OCI-LY1 (cell line): ENCODE results near the gene CD2.

Experiments used
- H2AFZ ChIP-seq: fragments of 200-600 bp; sonication (generic), shearing (Covaris generic); 2 replicates; pipeline ENCODE4 v1.6.0; 2014; ENCODE audit warnings: antibody characterized with exemption, mild to moderate bottlenecking, low read length
- H3F3A ChIP-seq: fragments of 200-600 bp; sonication (generic), shearing (Covaris generic); 2 replicates; pipeline ENCODE4 v1.6.0; 2014; ENCODE audit warnings: mild to moderate bottlenecking, antibody characterized with exemption, low read length, moderate library complexity; ENCODE audit not compliant: insufficient read depth
- H3K27ac ChIP-seq: fragments of 200-600 bp; sonication (generic); 2 replicates; pipeline ENCODE4 v1.5.1; 2014; ENCODE audit warnings: low read length, mixed run types, mild to moderate bottlenecking, low read depth; ENCODE audit not compliant: poor library complexity, severe bottlenecking
- H3K27me3 ChIP-seq: fragments of 200-600 bp; sonication (generic); 2 replicates; pipeline ENCODE4 v1.6.0; 2014; ENCODE audit warnings: antibody characterized with exemption, mild to moderate bottlenecking, low read length, moderate library complexity; ENCODE audit not compliant: insufficient read depth
- H3K36me3 ChIP-seq: fragments of 200-600 bp; sonication (generic); 2 replicates; pipeline ENCODE4 v1.6.1; 2014; ENCODE audit warnings: mild to moderate bottlenecking, antibody characterized with exemption, low read length, moderate library complexity, mixed read lengths; ENCODE audit not compliant: insufficient read depth
- H3K4me1 ChIP-seq: fragments of 200-600 bp; sonication (generic); 2 replicates; pipeline ENCODE4 v1.5.1; 2014; ENCODE audit warnings: mild to moderate bottlenecking, low read length, moderate library complexity; ENCODE audit not compliant: insufficient read depth, severe bottlenecking
- H3K4me2 ChIP-seq: fragments of 200-600 bp; sonication (generic), shearing (Covaris generic); 2 replicates; pipeline ENCODE4 v1.6.1; 2014; ENCODE audit warnings: low read length
- H3K4me3 ChIP-seq: fragments of 200-600 bp; sonication (generic); 2 replicates; pipeline ENCODE4 v1.5.1; 2014; ENCODE audit warnings: low read length, low read depth, mild to moderate bottlenecking, mixed read lengths; ENCODE audit not compliant: poor library complexity, severe bottlenecking
- H3K79me2 ChIP-seq: fragments of 200-600 bp; shearing (Covaris generic); 2 replicates; pipeline ENCODE4 v1.6.1; 2016; ENCODE audit warnings: mixed run types, low read length, mixed read lengths; ENCODE audit not compliant: insufficient read depth
- H3K9ac ChIP-seq: fragments of 200-600 bp; sonication (generic), shearing (Covaris generic); 2 replicates; pipeline ENCODE4 v1.6.1; 2014; ENCODE audit warnings: mild to moderate bottlenecking, low read length, mixed read lengths
- H3K9me2 ChIP-seq: fragments of 200-600 bp; sonication (generic), shearing (Covaris generic); 2 replicates; pipeline ENCODE4 v1.6.1; 2014; ENCODE audit warnings: low read depth, mild to moderate bottlenecking, low read length, mixed read lengths
- H3K9me3 ChIP-seq: fragments of 200-600 bp; shearing (Covaris generic); 2 replicates; pipeline ENCODE4 v1.6.1; 2014; ENCODE audit warnings: low read length, mixed read lengths
- H4K20me1 ChIP-seq: fragments of 200-600 bp; sonication (generic), shearing (Covaris generic); 2 replicates; pipeline ENCODE4 v1.6.0; 2016; ENCODE audit warnings: mild to moderate bottlenecking, low read length; ENCODE audit not compliant: insufficient read depth
- CTCF ChIP-seq: fragments of 200-600 bp; sonication (generic), shearing (Covaris generic); IDR thresholded peaks from 2 replicates; pipeline ENCODE4 v1.5.1; 2017; ENCODE audit warnings: mild to moderate bottlenecking, antibody characterized with exemption, low read length, moderate library complexity, mixed read lengths
- EZH2 ChIP-seq: fragments of 200-600 bp; sonication (generic), shearing (Covaris generic); IDR thresholded peaks from 2 replicates; pipeline ENCODE4 v1.8.0; 2017; ENCODE audit warnings: borderline replicate concordance, mixed run types, mild to moderate bottlenecking, antibody characterized with exemption, low read length, moderate library complexity, mixed read lengths

CD2 gene

DNA sequence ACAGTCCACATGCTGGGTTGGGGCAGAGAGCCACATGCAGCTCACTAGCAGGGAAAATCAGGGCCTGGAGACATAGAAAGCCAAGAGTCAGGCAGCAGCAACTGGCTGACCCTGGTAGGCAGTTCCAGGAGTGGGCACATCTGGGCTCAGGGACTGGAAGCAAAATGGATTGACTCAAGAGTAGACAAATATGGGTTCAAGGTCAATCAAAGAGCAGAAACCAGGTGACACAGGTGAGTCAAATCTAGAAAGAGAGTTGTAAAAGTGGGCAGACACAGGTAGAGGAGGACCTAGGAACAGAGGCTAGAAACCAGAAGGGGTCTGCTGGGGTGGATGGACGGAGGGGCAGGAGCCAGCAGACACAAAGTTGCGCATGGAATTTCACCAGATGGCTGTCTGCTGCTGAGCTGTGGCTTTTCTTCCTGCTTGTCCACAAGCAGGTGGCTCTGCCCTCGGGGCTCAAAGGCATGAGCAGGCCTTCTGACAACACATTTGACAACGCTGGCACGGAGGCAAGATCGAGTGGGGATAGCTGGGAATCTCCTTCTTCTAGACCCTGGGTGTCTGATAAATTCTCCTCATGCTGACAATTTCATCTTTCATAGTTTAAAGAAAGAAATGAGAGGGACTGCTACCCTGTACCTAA is 45.9 kb upstream of the CD2 start:
- peaks cover 12% of the 10 kb centered on the region for H3K4me1 ChIP-seq
- H3K4me2 ChIP-seq, result no peak overlapping the region
- no peaks in the 10 kb centered on the region for H4K20me1 ChIP-seq
- no peak overlapping the region for H2AFZ ChIP-seq
- 0 out of 2 replicates have a peak, but pooled peaks cover 2% of the 10 kb centered on the region for H3K9me3 ChIP-seq
- H3K27me3 ChIP-seq, result no peaks in the 10 kb centered on the region
- no peaks in the 10 kb centered on the region for H3K79me2 ChIP-seq
- no peaks in the 10 kb centered on the region for H3F3A ChIP-seq
- no peak overlapping the region for H3K9ac ChIP-seq
- H3K36me3 ChIP-seq, result no peaks in the 10 kb centered on the region
- no peak overlapping the region for H3K4me3 ChIP-seq
- H3K27ac ChIP-seq, result no peak overlapping the region
- no peaks in the 10 kb centered on the region for H3K9me2 ChIP-seq
- TF ChIP-seq CTCF (no peak), EZH2 (no peak)

- Histone ChIP-seq H3K4me3 (no peak overlapping the region), H3K9me2 (no peaks in the 10 kb centered on the region), H3K36me3 (no peaks in the 10 kb centered on the region), H3K9me3 (0 out of 2 replicates have a peak, but pooled peaks cover 2% of the 10 kb centered on the region), H3K4me1 (peaks cover 15% of the 10 kb centered on the region), H4K20me1 (no peaks in the 10 kb centered on the region), H2AFZ (no peak overlapping the region), H3K27me3 (no peaks in the 10 kb centered on the region), H3F3A (no peaks in the 10 kb centered on the region), H3K9ac (no peak overlapping the region), H3K4me2 (no peak overlapping the region), H3K27ac (no peak overlapping the region), H3K79me2 (no peaks in the 10 kb centered on the region)
- TF ChIP-seq CTCF (no peak), EZH2 (no peak)
Measured at GRCh38 chr1:116709666-116710167, 44.5 kb upstream of the CD2 start.

DNA sequence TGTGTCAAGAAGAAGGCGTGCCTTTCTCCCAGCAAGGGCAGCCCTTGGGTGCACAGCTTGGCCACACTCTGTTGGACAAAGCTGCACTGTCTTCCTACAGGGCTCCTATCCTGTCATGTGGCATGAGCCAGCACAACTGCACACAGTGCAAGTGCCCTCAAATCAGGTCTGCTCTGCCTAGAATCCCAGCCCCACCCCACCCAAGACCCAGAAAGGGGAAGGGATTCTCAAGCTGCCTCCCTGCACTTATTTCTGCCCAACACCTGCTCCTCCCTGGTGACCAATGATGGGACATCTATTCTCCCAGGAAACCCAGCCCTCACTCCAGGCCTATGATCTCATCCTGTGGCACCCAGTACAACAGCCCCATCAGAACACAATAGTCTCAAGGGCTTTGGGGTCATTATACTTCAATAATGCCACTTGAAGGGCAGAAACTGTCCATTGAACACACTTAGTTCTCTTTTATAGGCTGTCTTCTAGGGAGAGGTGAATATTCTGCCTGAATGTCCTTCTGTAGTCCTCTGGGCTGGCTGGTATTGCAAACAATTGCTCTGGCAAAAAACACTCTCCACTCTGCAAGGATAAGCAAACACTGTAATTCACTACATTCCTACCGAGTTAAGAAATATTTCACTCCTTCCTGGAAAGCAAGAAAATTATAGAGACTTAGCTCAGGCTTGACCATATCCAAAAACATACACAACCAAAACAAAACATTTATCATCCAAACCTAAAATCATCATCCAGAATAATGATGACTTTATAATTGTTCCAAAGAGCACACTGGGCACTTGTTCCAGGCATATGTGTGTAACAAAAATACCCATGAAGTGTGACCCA is 43.6 kb upstream of the CD2 start:
- no peaks in the 10 kb centered on the region for H3K79me2 ChIP-seq
- no peaks in the 10 kb centered on the region for H4K20me1 ChIP-seq
- no peak overlapping the region for H3K4me3 ChIP-seq
- H3K27me3 ChIP-seq, result no peaks in the 10 kb centered on the region
- no peak overlapping the region for H3K27ac ChIP-seq
- H3K9me2 ChIP-seq, result no peaks in the 10 kb centered on the region
- no peak overlapping the region for H2AFZ ChIP-seq
- no peaks in the 10 kb centered on the region for H3K36me3 ChIP-seq
- no peaks in the 10 kb centered on the region for H3F3A ChIP-seq
- H3K4me1 ChIP-seq, result peaks cover 15% of the 10 kb centered on the region
- H3K4me2 ChIP-seq, result no peak overlapping the region
- TF ChIP-seq EZH2, result no peak
- no peak for TF ChIP-seq CTCF
- H3K9ac ChIP-seq, result no peak overlapping the region
- 0 out of 2 replicates have a peak, but pooled peaks cover 2% of the 10 kb centered on the region for H3K9me3 ChIP-seq
